Naive thymus-derived CD8-positive, alpha-beta T cell (primary cell): ENCODE results near the gene RTN4. TPM values are rescaled to one million over a fixed set of nuclear protein-coding genes. Genes with fewer than 3 reads are reported as not detected.
"Not testable (repeated sequence)": the region's sequence is repeated elsewhere in the genome, so short reads cannot be mapped to it uniquely, and the experiment has no call there.

Source experiments
- ATAC-seq, 2 donors: fragments of 150-1000 bp; cut with Tn5 transposase in 1 of 2; sonication (Bioruptor Pico), chemical (Tn5 transposase) in 1 of 2; 1 replicate in 1 of 2; 2 replicates in 1 of 2; pipeline ENCODE4 v1.10.0; 2021; ENCODE audit warnings: mild to moderate bottlenecking in 2 of 2, moderate library complexity in 2 of 2
- POLR2A ChIA-PET: fragments of 350-600 bp; sonication (Branson Sonifier 250); formaldehyde crosslinking; loops from one replicate; lab custom pipeline; 2021; ENCODE audit warnings: antibody characterized with exemption; lab: Charles Lee
- DNase-seq, 10 donors: peaks; one replicate each; pipeline versions ENCODE4 v3.0.0 to v3.0.0-alpha.2; 2020 to 2022
- H3K27ac Mint-ChIP-seq, 10 donors: one replicate each; pipeline ENCODE4 v1.8.0; 2020 to 2022; ENCODE audit warnings: mild to moderate bottlenecking in 10 of 10, mixed read lengths in 10 of 10, moderate library complexity in 4 of 10, inconsistent platforms in 1 of 10
- H3K27me3 Mint-ChIP-seq, 5 donors: one replicate each; pipeline ENCODE4 v1.8.0; 2021 to 2022; ENCODE audit warnings: mixed read lengths in 5 of 5
- H3K36me3 Mint-ChIP-seq, 3 donors: one replicate each; pipeline ENCODE4 v1.8.0; 2020 to 2022; ENCODE audit warnings: mixed read lengths in 3 of 3, mild to moderate bottlenecking in 2 of 3, inconsistent platforms in 1 of 3
- H3K4me1 Mint-ChIP-seq, 4 donors: one replicate each; pipeline ENCODE4 v1.8.0; 2021 to 2022; ENCODE audit warnings: mixed read lengths in 4 of 4
- H3K4me3 Mint-ChIP-seq, 10 donors: one replicate each; pipeline ENCODE4 v1.8.0; 2020 to 2022; ENCODE audit warnings: mild to moderate bottlenecking in 10 of 10, mixed read lengths in 10 of 10, moderate library complexity in 6 of 10, inconsistent platforms in 1 of 10
- H3K9me3 Mint-ChIP-seq, 9 donors: one replicate each; pipeline ENCODE4 v1.8.0; 2020 to 2022; ENCODE audit warnings: mixed read lengths in 9 of 9, mild to moderate bottlenecking in 3 of 9, inconsistent platforms in 1 of 9, moderate library complexity in 1 of 9
- polyA plus RNA-seq, 3 donors: library from polyadenylated mRNA; unstranded; fragments of 300-500 nt; fragmentation: Illumina TruSeq; gene quantifications; one replicate each; pipeline ENCODE4 v1.2.3, GENCODE V29; 2021
- total RNA-seq, 8 experiments: library from RNA in 2 of 8; stranded (reverse) in 2 of 8; gene quantifications; one replicate each; pipeline ENCODE4 v1.2.3 and lab custom pipeline; 2021 to 2026

RTN4 gene
- total and polyA plus RNA-seq, 5 experiments from 2014 or later, result 68.0 to 77.1 (median 69.3) TPM

DNA sequence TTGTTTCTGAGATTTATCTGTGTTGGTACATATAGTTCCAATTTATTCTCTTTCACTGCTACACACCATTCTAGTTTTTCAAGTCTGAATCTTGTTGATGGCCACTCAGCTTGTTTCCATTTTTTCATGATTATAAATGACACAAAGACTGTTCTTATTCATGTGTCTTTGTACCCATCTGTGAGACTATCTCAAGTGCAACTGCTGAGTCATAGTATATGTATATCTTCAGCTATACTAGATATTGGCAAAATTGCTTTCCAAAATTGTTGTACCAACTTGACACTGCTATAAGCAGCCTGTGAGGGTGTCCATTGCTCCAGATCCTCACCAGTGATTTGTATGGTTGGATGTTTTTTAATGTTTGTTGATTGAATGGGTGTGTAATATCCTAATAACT lies 37.2 kb upstream of the RTN4 start:
- POLR2A ChIA-PET, result no interaction called here
- Mint-ChIP-seq H3K9me3 (no peaks in the 10 kb centered on the region), H3K36me3 (no peaks in the 10 kb centered on the region), H3K27me3 (peaks cover 0 to 10% (median 0%) of the 10 kb centered on the region in 5 donors), H3K27ac (no peak overlapping the region), H3K4me3 (no peak overlapping the region), H3K4me1 (peaks cover 0 to 12% (median 4%) of the 10 kb centered on the region in 4 donors)
- DNase-seq (no peak), ATAC-seq (no peak)

DNA sequence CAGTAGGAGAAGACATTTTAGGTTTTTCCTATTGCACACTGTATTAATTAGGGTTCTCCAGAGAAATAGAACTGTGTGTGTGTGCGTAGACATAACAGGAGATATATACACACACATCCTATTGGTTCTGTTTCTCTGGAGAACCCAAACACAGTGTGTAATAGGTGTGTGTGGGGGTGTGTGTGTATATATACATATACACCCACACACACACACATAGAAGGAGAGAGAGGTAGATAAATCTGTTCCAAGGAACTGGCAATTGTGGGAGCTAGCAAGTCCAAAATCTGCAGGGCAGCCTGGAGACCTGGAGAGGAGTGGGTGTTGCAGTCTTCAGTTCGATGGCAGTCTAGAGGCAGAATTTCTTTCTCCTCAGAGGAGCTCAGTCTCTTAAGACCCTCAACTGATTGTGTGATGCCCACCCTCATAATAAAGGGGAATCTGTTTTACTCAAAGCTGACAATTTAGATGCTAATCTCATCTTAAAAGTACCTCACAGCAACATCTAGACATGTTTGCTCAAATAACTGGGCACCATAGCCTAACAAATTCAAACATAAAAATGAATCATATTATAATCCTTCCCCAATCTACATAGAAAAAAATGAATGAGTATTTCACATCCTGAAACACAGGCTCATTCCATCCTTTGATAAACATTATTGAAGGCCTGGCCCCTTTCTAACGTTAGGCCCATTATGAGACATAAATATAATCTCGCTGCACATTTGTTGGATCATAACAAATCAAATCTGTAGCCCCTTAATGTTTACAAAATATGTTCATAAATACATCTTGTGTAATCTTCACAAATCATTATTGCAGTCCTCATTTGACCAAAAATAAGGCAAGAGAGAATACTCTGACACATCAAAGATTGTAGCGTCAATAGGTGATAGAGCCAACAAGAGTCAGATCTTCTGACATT lies 35.1 kb upstream of the RTN4 start:
- peaks cover 0 to 3% (median 1%) of the 10 kb centered on the region in 3 donors for H3K36me3 Mint-ChIP-seq
- no peak for DNase-seq
- H3K27ac Mint-ChIP-seq, result peak overlapping the region in 1 of 10 donors; percentile 48
- H3K27me3 Mint-ChIP-seq, result no peaks in the 10 kb centered on the region
- H3K9me3 Mint-ChIP-seq, result peaks cover 0 to 7% (median under 1%) of the 10 kb centered on the region in 9 donors
- no peak for ATAC-seq
- POLR2A ChIA-PET, result no interaction called here
- peaks cover 0 to 7% (median 0%) of the 10 kb centered on the region in 4 donors for H3K4me1 Mint-ChIP-seq
- H3K4me3 Mint-ChIP-seq, result no peak overlapping the region

GRCh38 chr2:55084641-55085040 lies 34.4 kb upstream of the RTN4 start:
- H3K27ac Mint-ChIP-seq, result no peak overlapping the region
- POLR2A ChIA-PET, result no interaction called here

DNA sequence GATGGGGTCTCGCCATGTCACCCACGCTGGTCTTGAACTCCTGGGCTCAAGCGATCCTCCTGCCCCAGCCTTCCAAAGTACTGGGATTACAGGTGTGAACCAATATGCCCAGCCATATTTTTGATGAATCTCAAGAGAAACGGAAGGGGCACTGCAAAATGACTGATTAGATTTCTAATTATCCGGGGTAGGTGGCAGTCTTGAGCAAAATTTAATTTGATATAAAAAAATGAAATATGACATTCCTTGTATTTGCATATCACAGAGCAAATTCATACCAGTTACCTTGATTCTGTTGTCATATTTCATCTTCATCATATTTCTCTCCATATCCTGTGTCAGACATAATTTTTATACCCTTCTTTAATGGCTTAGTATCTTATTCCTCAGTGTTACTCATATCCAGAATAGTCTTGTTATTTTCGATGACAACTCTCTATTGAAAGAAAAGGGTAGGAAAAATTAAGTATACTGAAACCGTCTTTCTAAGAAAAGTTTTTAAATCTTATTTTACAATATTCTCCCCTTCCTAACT lies 30.0 kb upstream of the RTN4 start:
- DNase-seq (no peak), ATAC-seq (no peak)
- no peak overlapping the region for H3K4me3 Mint-ChIP-seq
- no peaks in the 10 kb centered on the region for H3K27me3 Mint-ChIP-seq
- H3K4me1 Mint-ChIP-seq, result peaks cover 0 to 7% (median 0%) of the 10 kb centered on the region in 4 donors
- H3K27ac Mint-ChIP-seq, result no peak overlapping the region
- POLR2A ChIA-PET, result no interaction called here
- peaks cover 0 to 8% (median 2%) of the 10 kb centered on the region in 3 donors for H3K36me3 Mint-ChIP-seq
- H3K9me3 Mint-ChIP-seq, result peaks cover 0 to 14% (median 5%) of the 10 kb centered on the region in 9 donors

More at GRCh38 chr2:55084641-55085040, 34.4 kb upstream of the RTN4 start:
- DNase-seq, result no peak
- no peaks in the 10 kb centered on the region for H3K27me3 Mint-ChIP-seq
- H3K36me3 Mint-ChIP-seq, result peaks cover 0 to 8% (median 2%) of the 10 kb centered on the region in 3 donors
- ATAC-seq, result no peak
- peaks cover 0 to 14% (median 5%) of the 10 kb centered on the region in 9 donors for H3K9me3 Mint-ChIP-seq
- no peak overlapping the region for H3K4me3 Mint-ChIP-seq
- H3K4me1 Mint-ChIP-seq, result peaks cover 0 to 7% (median 0%) of the 10 kb centered on the region in 4 donors

DNA sequence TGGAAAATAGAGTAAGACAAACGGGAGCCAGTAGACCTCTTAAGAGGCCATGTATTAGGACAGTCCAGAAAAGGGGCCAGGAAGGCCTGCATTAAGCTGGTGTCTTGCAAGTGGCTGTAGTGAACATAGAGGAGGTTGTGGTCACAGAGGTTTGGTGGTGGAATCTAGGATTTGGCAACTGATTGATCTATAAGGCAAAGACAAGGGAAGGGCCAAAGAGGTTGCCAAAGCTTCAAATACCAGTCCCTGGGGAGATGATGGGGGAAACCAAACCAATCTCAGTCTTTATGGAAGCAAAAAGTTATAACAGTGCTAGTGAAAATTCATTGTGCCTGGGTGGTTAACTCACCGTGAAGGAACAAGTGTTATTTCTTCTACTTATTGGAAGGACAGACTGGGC lies 28.7 kb upstream of the RTN4 start:
- peaks cover 0 to 7% (median 0%) of the 10 kb centered on the region in 4 donors for H3K4me1 Mint-ChIP-seq
- peaks cover 0 to 1% (median 0%) of the 10 kb centered on the region in 5 donors for H3K27me3 Mint-ChIP-seq
- no peak for DNase-seq
- POLR2A ChIA-PET, result no interaction called here
- peaks cover 0 to 8% (median 2%) of the 10 kb centered on the region in 3 donors for H3K36me3 Mint-ChIP-seq
- H3K4me3 Mint-ChIP-seq, result no peak overlapping the region
- no peak for ATAC-seq
- H3K9me3 Mint-ChIP-seq, result peaks cover 0 to 14% (median 5%) of the 10 kb centered on the region in 9 donors
- H3K27ac Mint-ChIP-seq, result no peak overlapping the region

- Mint-ChIP-seq H3K27me3 (peaks cover 0 to 1% (median 0%) of the 10 kb centered on the region in 5 donors), H3K36me3 (peaks cover 0 to 8% (median 2%) of the 10 kb centered on the region in 3 donors), H3K4me1 (no peaks in the 10 kb centered on the region), H3K4me3 (no peak overlapping the region), H3K9me3 (peaks cover 0 to 14% (median 5%) of the 10 kb centered on the region in 9 donors), H3K27ac (peak overlapping the region in 1 of 10 donors; percentile 15)
- DNase-seq, result no peak
- POLR2A ChIA-PET, result no interaction called here
- no peak for ATAC-seq
Measured at GRCh38 chr2:55076721-55077120, 26.5 kb upstream of the RTN4 start.

DNA sequence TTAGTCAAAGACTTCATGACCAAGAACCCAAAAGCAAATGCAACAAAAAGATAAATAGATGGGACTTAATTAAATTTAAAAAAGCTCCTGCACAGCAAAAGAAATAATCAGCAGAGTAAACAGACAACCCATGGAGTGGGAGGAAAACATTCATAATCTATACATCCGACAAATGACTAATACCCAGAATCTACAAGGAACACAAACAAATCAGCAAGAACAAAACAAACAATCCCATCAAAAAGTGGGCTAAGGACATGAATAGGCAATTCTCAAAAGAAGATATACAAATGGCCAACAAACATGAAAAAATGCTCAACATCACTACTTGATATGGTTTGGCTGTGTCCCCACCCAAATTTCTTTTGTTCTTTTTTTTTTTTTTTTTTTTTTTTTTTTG lies 25.8 kb upstream of the RTN4 start:
- H3K27ac Mint-ChIP-seq, H3K27me3 Mint-ChIP-seq, H3K4me1 Mint-ChIP-seq, H3K36me3 Mint-ChIP-seq, DNase-seq, H3K4me3 Mint-ChIP-seq, POLR2A ChIA-PET, ATAC-seq: not testable (repeated sequence)
- H3K9me3 Mint-ChIP-seq, result peaks cover 0 to 11% (median 5%) of the 10 kb centered on the region in 9 donors

- H3K4me1 Mint-ChIP-seq, result no peaks in the 10 kb centered on the region
- H3K4me3 Mint-ChIP-seq, result no peak overlapping the region
- no peaks in the 10 kb centered on the region for H3K36me3 Mint-ChIP-seq
- peaks cover 0 to 2% (median 0%) of the 10 kb centered on the region in 9 donors for H3K9me3 Mint-ChIP-seq
- DNase-seq (no peak), ATAC-seq (no peak)
- H3K27ac Mint-ChIP-seq, result no peak overlapping the region
- H3K27me3 Mint-ChIP-seq, result peaks cover 0 to 1% (median 0%) of the 10 kb centered on the region in 5 donors
- POLR2A ChIA-PET, result no interaction called here
Measured at GRCh38 chr2:55073000-55073983, 23.0 kb upstream of the RTN4 start.

DNA sequence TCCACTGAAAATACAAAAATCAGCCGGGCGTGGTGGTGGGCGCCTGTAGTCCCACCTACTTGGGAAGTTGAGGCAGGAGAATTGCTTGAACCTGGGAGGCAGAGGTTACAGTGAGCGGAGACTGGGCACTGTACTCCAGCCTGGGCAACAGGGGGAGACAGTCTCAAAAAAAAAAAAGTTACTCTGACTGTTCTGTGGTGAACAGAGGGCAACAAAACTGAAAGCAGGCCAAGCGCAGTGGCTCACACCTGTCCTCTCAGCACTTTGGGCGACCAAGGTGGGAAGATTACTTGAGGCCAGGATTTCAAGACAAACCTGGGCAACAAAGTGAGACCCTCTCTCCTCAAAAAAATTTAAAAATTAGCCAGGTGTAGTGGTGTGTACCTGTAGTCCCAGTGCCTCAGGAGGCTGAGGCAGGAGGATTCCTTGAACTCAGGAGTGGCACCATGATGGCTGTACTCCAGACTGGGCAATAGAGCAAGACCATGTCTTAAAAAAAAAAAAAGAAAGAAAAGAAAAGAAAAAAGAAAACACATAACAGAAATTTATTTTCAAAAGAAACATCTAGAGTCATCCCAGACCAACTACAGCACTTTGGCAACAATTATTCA lies 13.6 kb upstream of the RTN4 start:
- ATAC-seq (no peak), DNase-seq (no peak)
- H3K36me3 Mint-ChIP-seq, result no peaks in the 10 kb centered on the region
- no peaks in the 10 kb centered on the region for H3K27me3 Mint-ChIP-seq
- H3K4me3 Mint-ChIP-seq, result no peak overlapping the region
- POLR2A ChIA-PET, result no interaction called here
- peaks cover 0 to 6% (median 1%) of the 10 kb centered on the region in 4 donors for H3K4me1 Mint-ChIP-seq
- peaks cover 0 to 1% (median 0%) of the 10 kb centered on the region in 9 donors for H3K9me3 Mint-ChIP-seq
- H3K27ac Mint-ChIP-seq, result no peak overlapping the region

DNA sequence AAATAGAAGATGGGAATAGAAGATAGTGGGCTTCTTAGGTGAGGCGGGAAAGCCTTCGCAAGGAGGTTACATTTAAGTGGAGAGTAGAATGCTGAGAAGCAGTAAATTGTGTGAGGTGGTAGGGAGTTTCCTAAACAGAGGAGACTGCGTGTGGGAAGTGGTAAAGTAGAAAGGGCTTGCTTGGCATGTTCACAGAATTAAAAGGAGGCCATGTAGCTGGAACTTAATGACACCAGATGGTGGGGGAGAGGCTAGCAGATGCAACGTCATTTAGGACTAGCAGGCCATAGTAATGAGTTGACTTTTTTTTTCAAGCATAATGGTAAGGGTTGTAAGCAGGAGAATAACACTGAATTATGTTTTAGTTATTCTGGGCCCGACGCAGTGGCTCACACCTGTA lies 13.0 kb upstream of the RTN4 start:
- no peaks in the 10 kb centered on the region for H3K27me3 Mint-ChIP-seq
- H3K4me1 Mint-ChIP-seq, result peaks cover 0 to 6% (median 1%) of the 10 kb centered on the region in 4 donors
- H3K4me3 Mint-ChIP-seq, result no peak overlapping the region
- peaks cover 0 to 1% (median 0%) of the 10 kb centered on the region in 9 donors for H3K9me3 Mint-ChIP-seq
- H3K27ac Mint-ChIP-seq, result peak overlapping the region in 1 of 10 donors; percentile 40
- DNase-seq, result no peak
- ATAC-seq, result peak in 1 of 2 donors; percentile 44
- POLR2A ChIA-PET, result no interaction called here
- no peaks in the 10 kb centered on the region for H3K36me3 Mint-ChIP-seq

- peaks cover 0 to 6% (median 1%) of the 10 kb centered on the region in 4 donors for H3K4me1 Mint-ChIP-seq
- no peak for DNase-seq
- H3K9me3 Mint-ChIP-seq, result peaks cover 0 to 1% (median 0%) of the 10 kb centered on the region in 9 donors
- POLR2A ChIA-PET, result no interaction called here
- H3K4me3 Mint-ChIP-seq, result no peak overlapping the region
- H3K27ac Mint-ChIP-seq, result no peak overlapping the region
- no peaks in the 10 kb centered on the region for H3K36me3 Mint-ChIP-seq
- no peaks in the 10 kb centered on the region for H3K27me3 Mint-ChIP-seq
- no peak for ATAC-seq
Measured at GRCh38 chr2:55062754-55063153, 12.5 kb upstream of the RTN4 start.
